Glutamatergic neuron (in vitro differentiated cells): Measurements from ENCODE around the gene ANKRD45. TPM values are rescaled to one million over a fixed set of nuclear protein-coding genes. Genes with fewer than 3 reads are reported as not detected.
A peak's percentile ranks its signal among the peaks of the same experiment; 100 is the strongest.
"Not testable (repeated sequence)": the region's sequence is repeated elsewhere in the genome, so short reads cannot be mapped to it uniquely, and the experiment has no call there.

Experiments
- DNase-seq: peaks from one replicate; pipeline ENCODE4 v3.0.0; 2022
- H3K27ac Mint-ChIP-seq: one replicate; pipeline ENCODE4 v1.8.0; 2020; ENCODE audit warnings: mild to moderate bottlenecking, mixed read lengths, inconsistent platforms; ENCODE audit not compliant: unreplicated experiment
- H3K27me3 Mint-ChIP-seq: one replicate; pipeline ENCODE4 v1.8.0; 2020; ENCODE audit warnings: mild to moderate bottlenecking, moderate library complexity, mixed read lengths, inconsistent platforms; ENCODE audit not compliant: unreplicated experiment
- H3K36me3 Mint-ChIP-seq: one replicate; pipeline ENCODE4 v1.8.0; 2020; ENCODE audit warnings: mild to moderate bottlenecking, mixed read lengths, inconsistent platforms; ENCODE audit not compliant: unreplicated experiment
- H3K4me1 Mint-ChIP-seq: one replicate; pipeline ENCODE4 v1.8.0; 2020; ENCODE audit warnings: mild to moderate bottlenecking, low read depth, mixed read lengths, inconsistent platforms; ENCODE audit not compliant: unreplicated experiment
- H3K4me3 Mint-ChIP-seq: one replicate; pipeline ENCODE4 v1.8.0; 2020; ENCODE audit warnings: mild to moderate bottlenecking, mixed read lengths, inconsistent platforms; ENCODE audit not compliant: unreplicated experiment
- H3K9me3 Mint-ChIP-seq: one replicate; pipeline ENCODE4 v1.8.0; 2020; ENCODE audit warnings: mild to moderate bottlenecking, moderate library complexity, mixed read lengths, inconsistent platforms; ENCODE audit not compliant: unreplicated experiment
- CTCF ChIP-seq: fragments of 200-600 bp; sonication (generic); IDR thresholded peaks from one replicate; pipeline ENCODE4 v1.5.0; 2021; ENCODE audit not compliant: partially characterized antibody, unreplicated experiment
- total RNA-seq: library from RNA; stranded (reverse); fragmentation: NEBNext Ultra II Directional; extraction: Animal tissue kit (Norgen Biotek cat#: 25700); gene quantifications from one replicate; pipeline ENCODE4 v1.2.1, GENCODE V29; 2021; ENCODE audit not compliant: unreplicated experiment

Gene ANKRD45
- total RNA-seq, 1 donor from 2014 or later: 4.7 TPM

- Mint-ChIP-seq H3K27ac (no peak overlapping the region), H3K9me3 (peaks cover 3% of the 10 kb centered on the region), H3K4me1 (no peaks in the 10 kb centered on the region), H3K27me3 (peaks cover 2% of the 10 kb centered on the region), H3K36me3 (no peaks in the 10 kb centered on the region), H3K4me3 (no peak overlapping the region)
- no peak for DNase-seq
- TF ChIP-seq CTCF: no peak
These were observed 42.4 kb downstream of the ANKRD45 start for GRCh38 chr1:173627269-173627668.

GRCh38 chr1:173616859-173617258 is 52.8 kb downstream of the ANKRD45 start:
- Mint-ChIP-seq H3K27me3 (peaks cover 3% of the 10 kb centered on the region), H3K4me3 (no peak overlapping the region), H3K4me1 (peaks cover 3% of the 10 kb centered on the region), H3K36me3 (peaks cover 11% of the 10 kb centered on the region), H3K27ac (peak overlapping the region; percentile 43), H3K9me3 (peaks cover 13% of the 10 kb centered on the region)
- no peak for TF ChIP-seq CTCF
- no peak for DNase-seq

GRCh38 chr1:173613086-173613485 is 56.6 kb downstream of the ANKRD45 start:
- H3K27ac Mint-ChIP-seq, H3K4me1 Mint-ChIP-seq, DNase-seq, H3K27me3 Mint-ChIP-seq, H3K9me3 Mint-ChIP-seq, H3K36me3 Mint-ChIP-seq, H3K4me3 Mint-ChIP-seq: not testable (repeated sequence)

GRCh38 chr1:173608503-173609216 is 61.0 kb downstream of the ANKRD45 start:
- TF ChIP-seq CTCF: no peak
- H3K36me3 Mint-ChIP-seq: no peaks in the 10 kb centered on the region
- H3K9me3 Mint-ChIP-seq: peaks cover 5% of the 10 kb centered on the region
- H3K27ac Mint-ChIP-seq: no peak overlapping the region
- no peaks in the 10 kb centered on the region for H3K4me1 Mint-ChIP-seq
- no peak overlapping the region for H3K4me3 Mint-ChIP-seq
- DNase-seq: no peak
- peaks cover 4% of the 10 kb centered on the region for H3K27me3 Mint-ChIP-seq

GRCh38 chr1:173603056-173603591 is 66.5 kb downstream of the ANKRD45 start, which contains the start of gene SLC9C2:
Gene SLC9C2, minus strand, starts transcription at chr1:173603072. Its CDS starts 1,296 bp downstream, at chr1:173601776.
- Mint-ChIP-seq H3K4me1 (no peaks in the 10 kb centered on the region), H3K9me3 (peaks cover 2% of the 10 kb centered on the region), H3K27ac (no peak within 1 kb of the TSS), H3K36me3 (no peaks in the 10 kb centered on the region), H3K27me3 (no peaks in the 10 kb centered on the region), H3K4me3 (no peak within 1 kb of the TSS)
- DNase-seq: no peak
- no peak for TF ChIP-seq CTCF
